Neural cell (in vitro differentiated cells): Measurements from ENCODE around the gene DHRS1. TPM values are rescaled to one million over a fixed set of nuclear protein-coding genes. Genes with fewer than 3 reads are reported as not detected.

Experiments used
- H2AFZ ChIP-seq: fragments of 200-600, 300-800 bp; sonication (generic), shearing (Covaris generic); 2 replicates; pipeline ENCODE4 v1.6.0; 2014; ENCODE audit warnings: low read depth, mild to moderate bottlenecking, antibody characterized with exemption, low read length, moderate library complexity
- H3F3A ChIP-seq: fragments of 200-600 bp; shearing (Covaris generic); 2 replicates; pipeline ENCODE4 v1.6.1; 2016; ENCODE audit warnings: mild to moderate bottlenecking, moderate library complexity, mixed read lengths, antibody characterized with exemption, low read length; ENCODE audit not compliant: insufficient read depth, poor library complexity, severe bottlenecking
- H3K27ac ChIP-seq: fragments of 200-600, 300-800 bp; sonication (generic), shearing (Covaris generic); 2 replicates; pipeline ENCODE4 v1.5.1; 2014; ENCODE audit warnings: mild to moderate bottlenecking, low read length, moderate library complexity
- H3K27me3 ChIP-seq: fragments of 300-800, 200-600 bp; sonication (generic), shearing (Covaris generic); 2 replicates; pipeline ENCODE4 v1.6.0; 2014; ENCODE audit warnings: mild to moderate bottlenecking, low read depth, low read length, moderate library complexity; ENCODE audit not compliant: insufficient read depth
- H3K36me3 ChIP-seq: fragments of 300-800, 200-600 bp; sonication (generic), shearing (Covaris generic); 2 replicates; pipeline ENCODE4 v1.5.1; 2014; ENCODE audit warnings: mild to moderate bottlenecking, antibody characterized with exemption, low read length, moderate library complexity; ENCODE audit not compliant: insufficient read depth
- H3K4me2 ChIP-seq: fragments of 300-800, 200-600 bp; sonication (generic), shearing (Covaris generic); 2 replicates; pipeline ENCODE4 v1.6.0; 2014; ENCODE audit warnings: mild to moderate bottlenecking, low read length
- H3K4me3 ChIP-seq: fragments of 300-800, 200-600 bp; sonication (generic), shearing (Covaris generic); 2 replicates; pipeline ENCODE4 v1.5.1; 2014; ENCODE audit warnings: mild to moderate bottlenecking, low read length, moderate library complexity
- H3K79me2 ChIP-seq: fragments of 200-600 bp; shearing (Covaris generic); replicated peaks from 2 replicates; pipeline ENCODE4 v1.6.0; 2014; ENCODE audit warnings: mild to moderate bottlenecking, low read length, moderate library complexity; ENCODE audit not compliant: insufficient read depth
- H3K9ac ChIP-seq: fragments of 300-800, 200-600 bp; sonication (generic), shearing (Covaris generic); 2 replicates; pipeline ENCODE4 v1.6.1; 2016; ENCODE audit warnings: mild to moderate bottlenecking, low read length, mixed read lengths
- H3K9me2 ChIP-seq: fragments of 200-600 bp; shearing (Covaris generic); 2 replicates; pipeline ENCODE4 v1.6.1; 2016; ENCODE audit warnings: mild to moderate bottlenecking, low read length, mixed read lengths; ENCODE audit not compliant: insufficient read depth
- H3K9me3 ChIP-seq: fragments of 200-600, 300-800 bp; sonication (generic), shearing (Covaris generic); 2 replicates; pipeline ENCODE4 v1.6.1; 2016; ENCODE audit warnings: mild to moderate bottlenecking, mixed run types, low read length, moderate library complexity, mixed read lengths
- H4K20me1 ChIP-seq: fragments of 200-600 bp; shearing (Covaris generic); 2 replicates; pipeline ENCODE4 v1.6.1; 2016; ENCODE audit warnings: mild to moderate bottlenecking, mixed run types; ENCODE audit not compliant: insufficient read depth
- EP300 ChIP-seq: fragments of 450-650 bp; conservative IDR thresholded peaks from 2 replicates; pipeline ENCODE4 v1.6.1; 2014; ENCODE audit warnings: antibody characterized with exemption, mild to moderate bottlenecking, moderate library complexity; ENCODE audit not compliant: poor library complexity, severe bottlenecking
- EZH2 ChIP-seq: fragments of 200-600, 300-800 bp; shearing (Covaris generic), sonication (generic); IDR thresholded peaks from 2 replicates; pipeline ENCODE4 v1.6.1; 2014; ENCODE audit warnings: antibody characterized with exemption, low read length, borderline replicate concordance, mild to moderate bottlenecking; ENCODE audit not compliant: insufficient read depth, poor library complexity, severe bottlenecking
- MXI1 ChIP-seq: fragments of 450-650 bp; conservative IDR thresholded peaks from 2 replicates; pipeline ENCODE4 v1.6.1; 2014; ENCODE audit warnings: antibody characterized with exemption, mild to moderate bottlenecking; ENCODE audit not compliant: poor library complexity, severe bottlenecking
- POLR2AphosphoS5 ChIP-seq: IDR thresholded peaks from 2 replicates; pipeline ENCODE4 v1.6.1; 2012
- RAD21 ChIP-seq: fragments of 450-650 bp; conservative IDR thresholded peaks from 2 replicates; pipeline ENCODE4 v1.6.1; 2014; ENCODE audit warnings: antibody characterized with exemption, mild to moderate bottlenecking, moderate library complexity
- SMC3 ChIP-seq: fragments of 450-650 bp; conservative IDR thresholded peaks from 2 replicates; pipeline ENCODE4 v1.6.1; 2014; ENCODE audit warnings: antibody characterized with exemption, mild to moderate bottlenecking, moderate library complexity; ENCODE audit not compliant: poor library complexity
- TAF1 ChIP-seq: IDR thresholded peaks from 2 replicates; pipeline ENCODE4 v1.6.1; 2012; ENCODE audit warnings: low read depth
- polyA plus RNA-seq: library from polyadenylated mRNA; depleted of rRNA; stranded (reverse); fragments of >200 nt; gene quantifications from 2 replicates; pipeline ENCODE4 v1.2.3, GENCODE V29; 2014
- TF ChIP-seq, protein P1 (sequence below): fragments of 450-650 bp; IDR thresholded peaks from 2 replicates; pipeline ENCODE4 v1.5.1; 2014; ENCODE audit warnings: antibody characterized with exemption, mild to moderate bottlenecking, moderate library complexity; ENCODE audit not compliant: poor library complexity, severe bottlenecking
- TF ChIP-seq, protein P2 (sequence below): IDR thresholded peaks from 2 replicates; pipeline ENCODE4 v1.6.1; 2012; ENCODE audit warnings: borderline replicate concordance

DHRS1 gene
- polyA plus RNA-seq, 1 donor from 2014 or later: 6.9 TPM

DNA sequence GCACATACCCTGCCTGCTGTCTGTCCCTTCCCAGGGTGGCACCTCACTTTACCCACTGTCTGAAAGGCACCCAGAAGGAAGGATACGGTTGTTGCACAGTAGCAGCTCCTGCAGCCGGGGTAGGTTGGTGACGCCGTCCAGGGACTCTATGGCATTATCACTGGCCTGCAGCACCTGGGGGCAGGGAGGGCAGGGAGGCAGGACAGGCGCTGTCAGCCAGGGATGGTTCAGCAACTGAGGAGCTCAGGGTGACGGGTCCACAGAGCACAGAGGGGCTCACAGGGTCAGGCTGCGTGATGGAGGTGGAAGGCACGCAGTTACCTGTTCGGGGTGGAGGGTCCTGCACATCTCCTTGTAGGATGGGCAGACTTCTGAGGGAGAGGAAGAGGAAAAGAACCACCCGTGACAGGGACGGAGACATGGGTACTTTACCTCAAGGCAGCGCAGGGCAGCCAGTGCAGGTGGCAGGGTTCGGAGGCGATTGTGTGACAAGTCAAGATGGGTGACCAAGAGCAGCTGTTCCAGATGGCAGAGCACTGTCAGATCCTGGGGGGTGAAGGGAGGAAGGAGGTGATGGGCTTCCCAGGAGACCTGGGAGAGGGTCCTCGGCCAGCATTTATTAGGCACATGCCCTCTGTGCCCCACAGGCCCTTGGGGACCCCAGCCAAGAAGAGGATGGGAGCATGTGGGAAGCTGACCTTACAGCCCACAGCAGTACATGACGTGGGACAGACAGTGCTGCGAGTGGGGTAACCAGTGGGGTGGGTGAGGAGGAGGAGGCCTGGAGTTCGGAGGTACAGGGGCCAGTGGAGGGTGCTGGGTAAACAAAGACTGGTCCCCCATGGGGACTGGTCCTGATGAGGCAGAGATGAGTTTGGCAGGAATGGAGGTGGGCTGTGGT, 33.0 kb downstream of the DHRS1 start:
- H3K9me3 ChIP-seq: no peaks in the 10 kb centered on the region
- no peak overlapping the region for H3K4me2 ChIP-seq
- H3F3A ChIP-seq: no peaks in the 10 kb centered on the region
- H2AFZ ChIP-seq: no peak overlapping the region
- H3K27me3 ChIP-seq: no peaks in the 10 kb centered on the region
- H4K20me1 ChIP-seq: no peaks in the 10 kb centered on the region
- H3K79me2 ChIP-seq: no peaks in the 10 kb centered on the region
- TF ChIP-seq RAD21: no peak
- no peak for TF ChIP-seq EP300
- no peaks in the 10 kb centered on the region for H3K9me2 ChIP-seq
- no peaks in the 10 kb centered on the region for H3K36me3 ChIP-seq
- H3K27ac ChIP-seq: no peak overlapping the region
- no peak overlapping the region for H3K9ac ChIP-seq
- H3K4me3 ChIP-seq: no peak overlapping the region

DNA sequence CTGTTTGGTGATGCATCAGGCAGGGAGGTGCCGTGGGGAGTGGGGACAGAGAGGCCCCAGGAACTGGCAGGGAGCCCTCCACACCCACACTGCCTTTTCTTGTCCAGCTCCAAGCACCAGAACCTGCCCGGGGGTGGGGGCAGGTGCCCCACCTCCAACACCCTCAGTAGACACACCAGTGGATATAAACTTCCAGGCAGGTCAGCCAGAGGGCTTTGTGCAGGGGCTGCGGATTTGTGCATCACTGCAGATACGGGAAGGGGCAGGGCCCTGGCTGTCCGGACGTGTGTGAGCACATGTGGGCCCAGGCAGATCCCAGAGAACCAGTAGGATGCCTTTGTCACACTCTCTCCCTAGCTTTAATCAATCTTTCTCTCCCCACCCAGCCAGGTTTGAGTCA, 35.3 kb downstream of the DHRS1 start:
- H3K4me3 ChIP-seq: no peak overlapping the region
- TF ChIP-seq RAD21 (no peak), POLR2AphosphoS5 (no peak), TAF1 (no peak), MXI1 (no peak), EP300 (no peak), EZH2 (no peak), SMC3 (no peak)
- TF ChIP-seq, protein P1, sequence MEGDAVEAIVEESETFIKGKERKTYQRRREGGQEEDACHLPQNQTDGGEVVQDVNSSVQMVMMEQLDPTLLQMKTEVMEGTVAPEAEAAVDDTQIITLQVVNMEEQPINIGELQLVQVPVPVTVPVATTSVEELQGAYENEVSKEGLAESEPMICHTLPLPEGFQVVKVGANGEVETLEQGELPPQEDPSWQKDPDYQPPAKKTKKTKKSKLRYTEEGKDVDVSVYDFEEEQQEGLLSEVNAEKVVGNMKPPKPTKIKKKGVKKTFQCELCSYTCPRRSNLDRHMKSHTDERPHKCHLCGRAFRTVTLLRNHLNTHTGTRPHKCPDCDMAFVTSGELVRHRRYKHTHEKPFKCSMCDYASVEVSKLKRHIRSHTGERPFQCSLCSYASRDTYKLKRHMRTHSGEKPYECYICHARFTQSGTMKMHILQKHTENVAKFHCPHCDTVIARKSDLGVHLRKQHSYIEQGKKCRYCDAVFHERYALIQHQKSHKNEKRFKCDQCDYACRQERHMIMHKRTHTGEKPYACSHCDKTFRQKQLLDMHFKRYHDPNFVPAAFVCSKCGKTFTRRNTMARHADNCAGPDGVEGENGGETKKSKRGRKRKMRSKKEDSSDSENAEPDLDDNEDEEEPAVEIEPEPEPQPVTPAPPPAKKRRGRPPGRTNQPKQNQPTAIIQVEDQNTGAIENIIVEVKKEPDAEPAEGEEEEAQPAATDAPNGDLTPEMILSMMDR: no peak
- TF ChIP-seq, protein P2, sequence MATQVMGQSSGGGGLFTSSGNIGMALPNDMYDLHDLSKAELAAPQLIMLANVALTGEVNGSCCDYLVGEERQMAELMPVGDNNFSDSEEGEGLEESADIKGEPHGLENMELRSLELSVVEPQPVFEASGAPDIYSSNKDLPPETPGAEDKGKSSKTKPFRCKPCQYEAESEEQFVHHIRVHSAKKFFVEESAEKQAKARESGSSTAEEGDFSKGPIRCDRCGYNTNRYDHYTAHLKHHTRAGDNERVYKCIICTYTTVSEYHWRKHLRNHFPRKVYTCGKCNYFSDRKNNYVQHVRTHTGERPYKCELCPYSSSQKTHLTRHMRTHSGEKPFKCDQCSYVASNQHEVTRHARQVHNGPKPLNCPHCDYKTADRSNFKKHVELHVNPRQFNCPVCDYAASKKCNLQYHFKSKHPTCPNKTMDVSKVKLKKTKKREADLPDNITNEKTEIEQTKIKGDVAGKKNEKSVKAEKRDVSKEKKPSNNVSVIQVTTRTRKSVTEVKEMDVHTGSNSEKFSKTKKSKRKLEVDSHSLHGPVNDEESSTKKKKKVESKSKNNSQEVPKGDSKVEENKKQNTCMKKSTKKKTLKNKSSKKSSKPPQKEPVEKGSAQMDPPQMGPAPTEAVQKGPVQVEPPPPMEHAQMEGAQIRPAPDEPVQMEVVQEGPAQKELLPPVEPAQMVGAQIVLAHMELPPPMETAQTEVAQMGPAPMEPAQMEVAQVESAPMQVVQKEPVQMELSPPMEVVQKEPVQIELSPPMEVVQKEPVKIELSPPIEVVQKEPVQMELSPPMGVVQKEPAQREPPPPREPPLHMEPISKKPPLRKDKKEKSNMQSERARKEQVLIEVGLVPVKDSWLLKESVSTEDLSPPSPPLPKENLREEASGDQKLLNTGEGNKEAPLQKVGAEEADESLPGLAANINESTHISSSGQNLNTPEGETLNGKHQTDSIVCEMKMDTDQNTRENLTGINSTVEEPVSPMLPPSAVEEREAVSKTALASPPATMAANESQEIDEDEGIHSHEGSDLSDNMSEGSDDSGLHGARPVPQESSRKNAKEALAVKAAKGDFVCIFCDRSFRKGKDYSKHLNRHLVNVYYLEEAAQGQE: no peak
- no peaks in the 10 kb centered on the region for H3K9me3 ChIP-seq
- no peaks in the 10 kb centered on the region for H3K9me2 ChIP-seq
- no peaks in the 10 kb centered on the region for H3K27me3 ChIP-seq
- H2AFZ ChIP-seq: no peak overlapping the region
- no peaks in the 10 kb centered on the region for H4K20me1 ChIP-seq
- no peak overlapping the region for H3K9ac ChIP-seq
- H3K27ac ChIP-seq: no peak overlapping the region
- H3K36me3 ChIP-seq: no peaks in the 10 kb centered on the region
- no peaks in the 10 kb centered on the region for H3F3A ChIP-seq
- no peaks in the 10 kb centered on the region for H3K79me2 ChIP-seq
- no peak overlapping the region for H3K4me2 ChIP-seq
